ENCODE data around the gene MRPL2. TPM values are rescaled to one million over a fixed set of nuclear protein-coding genes. Genes with fewer than 3 reads are reported as not detected.
A peak's percentile ranks its signal among the peaks of the same experiment; 100 is the strongest.
"Not testable (repeated sequence)": the region's sequence is repeated elsewhere in the genome, so short reads cannot be mapped to it uniquely, and the experiment has no call there.

Gene MRPL2
- total and polyA plus RNA-seq, 8 donors = 19.9 to 65.8 (median 28.7) TPM

DNA sequence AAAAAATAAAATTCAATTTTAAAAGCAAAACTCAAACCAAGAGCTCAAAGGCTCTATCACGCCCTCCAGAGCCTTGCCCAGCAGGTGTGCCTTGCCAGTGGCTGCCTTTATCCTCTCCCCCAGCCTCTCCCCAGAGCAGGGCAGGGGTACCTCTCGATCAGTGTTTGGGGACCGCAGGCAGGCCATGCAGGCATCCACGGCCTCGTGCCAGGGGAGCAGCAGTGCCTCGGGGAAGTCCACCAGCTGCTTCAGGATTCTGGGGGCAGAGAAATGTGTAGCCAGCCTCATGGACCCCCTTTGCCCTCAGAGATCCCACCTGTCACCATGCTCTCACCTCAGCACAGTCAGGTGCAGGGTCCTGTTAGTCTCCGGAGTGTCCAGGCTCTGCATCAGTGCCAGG lies 11.2 kb downstream of the MRPL2 start:
- intact Hi-C loops (cut with DNase I) = no loop called here
- H3K27me3 ChIP-seq = no peaks in the 10 kb centered on the region
- ATAC-seq (no peak), FAIRE-seq (no peak), DNase-seq (no peak)
- WGBS, 2 donors = 88 to 93% methylated on average over 7 of the region's 7 CpGs
- peaks cover 0 to 34% (median 3%) of the 10 kb centered on the region in 3 donors for H3K36me3 ChIP-seq
- H3K9me3 ChIP-seq = no peaks in the 10 kb centered on the region
- no peak overlapping the region for H3K27ac ChIP-seq
- TF ChIP-seq, protein P1, sequence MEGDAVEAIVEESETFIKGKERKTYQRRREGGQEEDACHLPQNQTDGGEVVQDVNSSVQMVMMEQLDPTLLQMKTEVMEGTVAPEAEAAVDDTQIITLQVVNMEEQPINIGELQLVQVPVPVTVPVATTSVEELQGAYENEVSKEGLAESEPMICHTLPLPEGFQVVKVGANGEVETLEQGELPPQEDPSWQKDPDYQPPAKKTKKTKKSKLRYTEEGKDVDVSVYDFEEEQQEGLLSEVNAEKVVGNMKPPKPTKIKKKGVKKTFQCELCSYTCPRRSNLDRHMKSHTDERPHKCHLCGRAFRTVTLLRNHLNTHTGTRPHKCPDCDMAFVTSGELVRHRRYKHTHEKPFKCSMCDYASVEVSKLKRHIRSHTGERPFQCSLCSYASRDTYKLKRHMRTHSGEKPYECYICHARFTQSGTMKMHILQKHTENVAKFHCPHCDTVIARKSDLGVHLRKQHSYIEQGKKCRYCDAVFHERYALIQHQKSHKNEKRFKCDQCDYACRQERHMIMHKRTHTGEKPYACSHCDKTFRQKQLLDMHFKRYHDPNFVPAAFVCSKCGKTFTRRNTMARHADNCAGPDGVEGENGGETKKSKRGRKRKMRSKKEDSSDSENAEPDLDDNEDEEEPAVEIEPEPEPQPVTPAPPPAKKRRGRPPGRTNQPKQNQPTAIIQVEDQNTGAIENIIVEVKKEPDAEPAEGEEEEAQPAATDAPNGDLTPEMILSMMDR (IDR thresholded peaks at IDR 0.05) = no peak
- no peak overlapping the region for H3K4me3 ChIP-seq
- peaks cover 0 to 7% (median 4%) of the 10 kb centered on the region in 3 donors for H3K4me1 ChIP-seq

GRCh38 chr6:43045371-43045930 lies 13.8 kb downstream of the MRPL2 start:
- Histone ChIP-seq H3K4me3 (no peak overlapping the region), H3K4me1 (no peaks in the 10 kb centered on the region), H3K36me3 (peaks cover 0 to 41% (median 3%) of the 10 kb centered on the region in 3 donors), H3K9me3 (no peaks in the 10 kb centered on the region), H3K27ac (no peak overlapping the region), H3K27me3 (no peaks in the 10 kb centered on the region)
- 92 to 94% methylated on average over 11 of the region's 11 CpGs for WGBS, 2 donors
- TF ChIP-seq, protein P1 (IDR thresholded peaks at IDR 0.05) = no peak
- no peak for DNase-seq
- FAIRE-seq = no peak
- intact Hi-C loops (cut with DNase I) = no loop called here
- no peak for ATAC-seq

DNA sequence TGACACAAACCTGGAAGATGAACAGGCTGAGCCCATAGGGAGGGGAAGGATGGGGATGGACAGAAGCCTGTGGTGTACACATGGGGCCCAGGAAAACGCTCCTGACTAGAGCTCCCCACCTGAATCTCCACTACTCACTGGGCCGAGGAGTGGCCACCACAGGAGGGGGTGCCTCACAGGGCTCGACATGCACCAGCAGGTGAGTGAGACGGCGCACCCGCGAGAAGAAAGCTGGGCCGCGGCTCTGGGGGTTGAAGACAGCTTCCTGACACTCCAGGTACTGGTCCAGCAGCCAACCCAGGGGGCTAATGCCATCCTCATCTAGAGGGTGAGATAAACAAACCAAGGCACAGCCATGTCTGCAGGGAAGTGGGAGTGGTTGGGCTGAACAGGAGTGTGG lies 15.9 kb downstream of the MRPL2 start:
- WGBS, 2 donors = 90 to 91% methylated on average over 9 of the region's 9 CpGs
- DNase-seq (no peak), FAIRE-seq (no peak), ATAC-seq (no peak)
- no peaks in the 10 kb centered on the region for H3K9me3 ChIP-seq
- H3K27me3 ChIP-seq = no peaks in the 10 kb centered on the region
- H3K36me3 ChIP-seq = peaks cover 0 to 36% (median 4%) of the 10 kb centered on the region in 3 donors
- intact Hi-C loops (cut with DNase I) = no loop called here
- no peaks in the 10 kb centered on the region for H3K4me1 ChIP-seq
- no peak overlapping the region for H3K27ac ChIP-seq
- H3K4me3 ChIP-seq = no peak overlapping the region
- TF ChIP-seq, protein P1 (IDR thresholded peaks at IDR 0.05) = no peak

DNA sequence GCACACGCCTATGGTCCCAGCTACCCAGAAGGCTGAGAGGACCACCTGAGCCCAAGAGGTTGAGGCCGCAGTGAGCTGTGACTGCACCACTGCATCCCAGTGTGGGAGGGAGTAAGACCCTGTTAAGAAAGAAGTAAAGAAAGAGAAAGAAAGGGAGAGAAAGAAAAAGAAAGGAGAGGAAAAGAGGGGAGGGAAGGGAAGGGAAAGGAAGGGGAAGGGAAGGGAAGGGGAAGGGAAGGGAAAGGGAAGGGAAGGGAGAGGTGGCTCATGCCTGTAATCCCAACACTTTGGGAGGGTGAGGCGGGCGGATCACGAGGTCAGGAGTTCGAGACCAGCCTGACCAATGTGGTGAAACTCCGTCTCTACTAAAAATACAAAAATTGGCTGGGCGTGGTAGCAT lies 17.8 kb downstream of the MRPL2 start:
- intact Hi-C loops (cut with DNase I); FAIRE-seq; H3K4me1 ChIP-seq; ATAC-seq; H3K4me3 ChIP-seq; H3K27ac ChIP-seq; DNase-seq; H3K27me3 ChIP-seq; H3K9me3 ChIP-seq: not testable (repeated sequence)
- 88 to 95% methylated on average over 8 of the region's 8 CpGs for whole genome bisulfite sequencing, 2 donors
- peaks cover 0 to 41% (median 12%) of the 10 kb centered on the region in 3 donors for H3K36me3 ChIP-seq

- no peak for FAIRE-seq
- Histone ChIP-seq H3K4me1 (no peaks in the 10 kb centered on the region), H3K36me3 (peaks cover 0 to 42% (median 12%) of the 10 kb centered on the region in 3 donors), H3K27me3 (no peaks in the 10 kb centered on the region), H3K27ac (no peak overlapping the region), H3K4me3 (no peak overlapping the region), H3K9me3 (no peaks in the 10 kb centered on the region)
- DNase-seq = peak in 1 of 6 donors; percentile 66
- TF ChIP-seq, protein P1 (IDR thresholded peaks at IDR 0.05) = no peak
- 93 to 95% methylated on average over 18 of the region's 18 CpGs for WGBS, 2 donors
- no peak for ATAC-seq
- intact Hi-C loops (cut with DNase I) = no loop called here
These were observed 18.5 kb downstream of the MRPL2 start for GRCh38 chr6:43040542-43041257.

All from pancreas (tissue), 10 donors.